HFFc6 (cell line): ENCODE results near the gene ANKDD1A. TPM values are rescaled to one million over a fixed set of nuclear protein-coding genes. Genes with fewer than 3 reads are reported as not detected.
A peak's percentile ranks its signal among the peaks of the same experiment; 100 is the strongest.

Experiments
- DNase-seq: peaks from one replicate; pipeline ENCODE4 v3.0.0-alpha.2; 2018
- H3K27ac Mint-ChIP-seq: 2 replicates; pipeline ENCODE4 v1.8.0; 2020; ENCODE audit warnings: mild to moderate bottlenecking, mixed read lengths
- H3K27me3 Mint-ChIP-seq: 2 replicates; pipeline ENCODE4 v1.8.0; 2021; ENCODE audit warnings: mild to moderate bottlenecking, moderate library complexity, mixed read lengths; ENCODE audit not compliant: insufficient read depth
- H3K36me3 Mint-ChIP-seq: 2 replicates; pipeline ENCODE4 v1.8.0; 2021; ENCODE audit warnings: low read depth, mixed read lengths
- H3K4me1 Mint-ChIP-seq: 2 replicates; pipeline ENCODE4 v1.8.0; 2020; ENCODE audit warnings: low read depth, mixed read lengths
- H3K4me3 Mint-ChIP-seq: 2 replicates; pipeline ENCODE4 v1.8.0; 2020; ENCODE audit warnings: mild to moderate bottlenecking, moderate library complexity, mixed read lengths
- H3K9me3 Mint-ChIP-seq: 2 replicates; pipeline ENCODE4 v1.8.0; 2020; ENCODE audit warnings: mild to moderate bottlenecking, mixed read lengths
- total RNA-seq, 6 experiments: library from RNA; stranded (reverse); fragmentation: NEBNext Ultra II Directional; extraction: Animal tissue kit (Norgen Biotek cat#: 25700); gene quantifications; 2 replicates in 1 of 6; 3 replicates in 5 of 6; pipeline ENCODE4 v1.2.3, GENCODE V29; 2021
- TF ChIP-seq, protein P1 (sequence below): fragments of 200-600 bp; sonication (generic); IDR thresholded peaks from 2 replicates; pipeline ENCODE4 v1.5.0; 2021; ENCODE audit warnings: antibody characterized with exemption, mild to moderate bottlenecking

ANKDD1A gene
- total RNA-seq, 6 experiments from 2014 or later = 1.3 to 2.4 (median 1.9) TPM

DNA sequence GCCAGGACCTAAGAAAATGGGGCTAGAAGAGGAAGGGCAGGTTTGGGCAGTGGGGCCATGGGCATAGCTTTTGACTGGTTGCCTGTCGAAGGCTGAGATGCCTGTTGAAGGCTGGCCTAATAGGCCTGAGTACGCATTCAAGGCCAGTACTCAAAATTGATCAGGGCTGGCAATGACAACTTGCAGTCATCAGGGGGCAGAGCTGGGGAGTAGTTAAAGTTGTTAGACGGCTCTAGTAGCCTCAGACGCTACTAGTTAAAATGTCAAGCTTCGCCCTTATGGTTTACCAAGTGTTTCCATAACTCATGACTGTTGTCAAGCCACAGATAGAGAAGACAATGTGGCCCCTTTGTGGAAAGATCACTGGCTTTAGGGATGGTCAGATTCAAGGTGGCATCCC lies 49.3 kb downstream of the ANKDD1A start:
- Mint-ChIP-seq H3K9me3 (no peaks in the 10 kb centered on the region), H3K27ac (no peak overlapping the region), H3K36me3 (peaks cover 46% of the 10 kb centered on the region), H3K27me3 (0 out of 2 replicates have a peak, but pooled peaks cover 3% of the 10 kb centered on the region), H3K4me1 (no peaks in the 10 kb centered on the region), H3K4me3 (no peak overlapping the region)
- TF ChIP-seq, protein P1, sequence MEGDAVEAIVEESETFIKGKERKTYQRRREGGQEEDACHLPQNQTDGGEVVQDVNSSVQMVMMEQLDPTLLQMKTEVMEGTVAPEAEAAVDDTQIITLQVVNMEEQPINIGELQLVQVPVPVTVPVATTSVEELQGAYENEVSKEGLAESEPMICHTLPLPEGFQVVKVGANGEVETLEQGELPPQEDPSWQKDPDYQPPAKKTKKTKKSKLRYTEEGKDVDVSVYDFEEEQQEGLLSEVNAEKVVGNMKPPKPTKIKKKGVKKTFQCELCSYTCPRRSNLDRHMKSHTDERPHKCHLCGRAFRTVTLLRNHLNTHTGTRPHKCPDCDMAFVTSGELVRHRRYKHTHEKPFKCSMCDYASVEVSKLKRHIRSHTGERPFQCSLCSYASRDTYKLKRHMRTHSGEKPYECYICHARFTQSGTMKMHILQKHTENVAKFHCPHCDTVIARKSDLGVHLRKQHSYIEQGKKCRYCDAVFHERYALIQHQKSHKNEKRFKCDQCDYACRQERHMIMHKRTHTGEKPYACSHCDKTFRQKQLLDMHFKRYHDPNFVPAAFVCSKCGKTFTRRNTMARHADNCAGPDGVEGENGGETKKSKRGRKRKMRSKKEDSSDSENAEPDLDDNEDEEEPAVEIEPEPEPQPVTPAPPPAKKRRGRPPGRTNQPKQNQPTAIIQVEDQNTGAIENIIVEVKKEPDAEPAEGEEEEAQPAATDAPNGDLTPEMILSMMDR = peak; percentile 20; the same call in 1 of the 2 replicates
- no peak for DNase-seq

DNA sequence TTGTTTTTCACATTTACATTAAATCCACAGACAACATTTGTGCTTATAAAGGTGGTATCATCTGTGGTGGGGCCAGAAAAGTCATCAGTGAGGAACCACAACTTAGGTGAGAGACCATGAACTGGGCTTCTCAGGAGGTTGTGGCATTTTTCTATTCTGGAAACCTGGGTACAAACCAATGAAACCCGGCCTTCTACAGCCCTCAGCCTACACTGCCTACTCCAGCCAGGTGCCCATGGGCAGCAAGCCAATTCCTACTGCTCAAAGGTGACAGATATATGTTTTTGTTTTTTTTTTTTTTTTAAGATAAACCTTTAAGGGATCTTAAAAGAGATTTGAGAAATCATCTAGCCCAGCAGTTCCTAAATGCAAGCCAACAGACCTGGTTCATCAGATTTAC lies 57.7 kb downstream of the ANKDD1A start:
- no peak overlapping the region for H3K27ac Mint-ChIP-seq
- no peak for DNase-seq

DNA sequence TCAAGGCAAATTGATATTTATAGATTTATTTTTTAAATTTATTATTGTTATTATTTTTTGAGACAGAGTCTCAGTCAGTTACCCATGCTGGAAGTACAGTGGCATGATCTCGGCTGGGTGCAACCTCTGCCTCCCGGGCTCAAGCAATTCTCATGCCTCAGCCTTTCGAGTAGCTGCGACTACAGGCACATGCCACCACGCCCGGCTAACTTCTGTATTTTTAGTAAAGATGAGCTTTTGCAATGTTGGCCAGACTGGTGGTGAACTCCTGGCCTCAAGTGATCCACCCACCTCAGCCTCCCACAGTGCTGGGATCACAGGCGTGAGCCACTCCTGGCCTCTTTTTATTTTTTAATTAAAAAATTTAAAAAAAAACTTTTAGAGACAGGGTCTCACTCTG lies 59.0 kb downstream of the ANKDD1A start:
- no peaks in the 10 kb centered on the region for H3K4me1 Mint-ChIP-seq
- no peaks in the 10 kb centered on the region for H3K9me3 Mint-ChIP-seq
- TF ChIP-seq, protein P1 = no peak

More for the DNA sequence above, 57.7 kb downstream of the ANKDD1A start:
- TF ChIP-seq, protein P1 = no peak
- Mint-ChIP-seq H3K4me3 (no peak overlapping the region), H3K27me3 (peaks cover 5% of the 10 kb centered on the region; the same call in 1 of the 2 replicates), H3K36me3 (peaks cover 17% of the 10 kb centered on the region), H3K4me1 (no peaks in the 10 kb centered on the region), H3K9me3 (no peaks in the 10 kb centered on the region)

DNA sequence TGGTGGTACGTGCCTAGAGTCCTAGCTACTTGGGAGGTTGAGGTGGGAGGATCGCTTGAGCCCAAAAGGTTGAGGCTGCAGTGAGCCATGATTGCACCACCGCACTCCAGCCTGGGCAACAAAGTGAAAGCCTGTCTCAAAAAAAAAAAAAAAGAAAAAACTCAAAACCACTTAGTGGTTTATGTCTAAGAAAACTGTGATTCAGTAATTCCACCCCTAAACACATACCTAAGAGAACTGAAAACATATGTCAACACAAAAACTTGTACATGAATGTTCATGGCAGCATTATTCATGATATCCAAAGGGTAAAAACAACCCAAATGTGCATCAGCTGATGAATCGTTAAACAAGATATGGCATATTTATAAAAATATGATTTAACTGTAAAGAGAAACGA lies 63.7 kb downstream of the ANKDD1A start:
- TF ChIP-seq, protein P1 = no peak
- H3K4me3 Mint-ChIP-seq = no peak overlapping the region
- no peaks in the 10 kb centered on the region for H3K9me3 Mint-ChIP-seq
- no peaks in the 10 kb centered on the region for H3K4me1 Mint-ChIP-seq
- no peak overlapping the region for H3K27ac Mint-ChIP-seq
- H3K27me3 Mint-ChIP-seq = peaks cover 4% of the 10 kb centered on the region; the same call in 1 of the 2 replicates
- DNase-seq = no peak
- peaks cover 12% of the 10 kb centered on the region; the same call in 1 of the 2 replicates for H3K36me3 Mint-ChIP-seq

More for the DNA sequence above, 59.0 kb downstream of the ANKDD1A start:
- Mint-ChIP-seq H3K36me3 (peaks cover 16% of the 10 kb centered on the region), H3K27me3 (peaks cover 4% of the 10 kb centered on the region; the same call in 1 of the 2 replicates), H3K4me3 (no peak overlapping the region), H3K27ac (no peak overlapping the region)
- no peak for DNase-seq

DNA sequence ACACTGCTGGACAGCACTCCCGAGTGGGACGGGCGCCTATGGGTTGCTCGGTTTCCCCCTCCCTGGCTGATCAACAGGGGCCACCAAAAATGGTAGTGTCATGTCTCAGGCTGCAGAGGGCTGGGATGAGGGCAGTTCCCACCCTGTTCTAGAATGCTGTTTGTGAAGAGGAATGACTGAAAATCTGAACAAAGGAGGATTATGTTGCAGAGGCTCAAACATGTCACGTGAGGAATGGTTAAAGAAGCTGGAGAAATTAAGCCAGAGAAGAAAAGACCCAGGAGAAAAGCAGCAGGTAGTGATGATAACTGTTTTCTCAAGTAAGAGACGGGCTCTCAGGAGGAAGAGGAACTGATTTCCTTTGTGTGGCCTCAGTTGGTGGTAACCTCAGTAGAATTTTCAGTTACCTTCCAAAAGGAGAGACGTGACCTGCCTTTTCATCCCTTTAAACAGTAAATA lies 67.6 kb downstream of the ANKDD1A start:
- peaks cover 6% of the 10 kb centered on the region; the same call in 1 of the 2 replicates for H3K36me3 Mint-ChIP-seq
- H3K27ac Mint-ChIP-seq = no peak overlapping the region

More for the DNA sequence above, 67.6 kb downstream of the ANKDD1A start:
- Mint-ChIP-seq H3K27me3 (peaks cover 1% of the 10 kb centered on the region; the same call in 1 of the 2 replicates), H3K9me3 (no peaks in the 10 kb centered on the region), H3K4me1 (peaks cover 19% of the 10 kb centered on the region), H3K4me3 (no peak overlapping the region)
- DNase-seq = no peak
- TF ChIP-seq, protein P1 = no peak
